NCI-H2081 (cell line): ENCODE data around the gene BCL7A.
A peak's percentile ranks its signal among the peaks of the same experiment; 100 is the strongest.
"Not testable (repeated sequence)": the region's sequence is repeated elsewhere in the genome, so short reads cannot be mapped to it uniquely, and the experiment has no call there.

Experiments used
- DNase-seq, 2 experiments: peaks; one replicate each; lab custom pipeline; 2025; lab: John Stamatoyannopoulos, UW

BCL7A gene

DNA sequence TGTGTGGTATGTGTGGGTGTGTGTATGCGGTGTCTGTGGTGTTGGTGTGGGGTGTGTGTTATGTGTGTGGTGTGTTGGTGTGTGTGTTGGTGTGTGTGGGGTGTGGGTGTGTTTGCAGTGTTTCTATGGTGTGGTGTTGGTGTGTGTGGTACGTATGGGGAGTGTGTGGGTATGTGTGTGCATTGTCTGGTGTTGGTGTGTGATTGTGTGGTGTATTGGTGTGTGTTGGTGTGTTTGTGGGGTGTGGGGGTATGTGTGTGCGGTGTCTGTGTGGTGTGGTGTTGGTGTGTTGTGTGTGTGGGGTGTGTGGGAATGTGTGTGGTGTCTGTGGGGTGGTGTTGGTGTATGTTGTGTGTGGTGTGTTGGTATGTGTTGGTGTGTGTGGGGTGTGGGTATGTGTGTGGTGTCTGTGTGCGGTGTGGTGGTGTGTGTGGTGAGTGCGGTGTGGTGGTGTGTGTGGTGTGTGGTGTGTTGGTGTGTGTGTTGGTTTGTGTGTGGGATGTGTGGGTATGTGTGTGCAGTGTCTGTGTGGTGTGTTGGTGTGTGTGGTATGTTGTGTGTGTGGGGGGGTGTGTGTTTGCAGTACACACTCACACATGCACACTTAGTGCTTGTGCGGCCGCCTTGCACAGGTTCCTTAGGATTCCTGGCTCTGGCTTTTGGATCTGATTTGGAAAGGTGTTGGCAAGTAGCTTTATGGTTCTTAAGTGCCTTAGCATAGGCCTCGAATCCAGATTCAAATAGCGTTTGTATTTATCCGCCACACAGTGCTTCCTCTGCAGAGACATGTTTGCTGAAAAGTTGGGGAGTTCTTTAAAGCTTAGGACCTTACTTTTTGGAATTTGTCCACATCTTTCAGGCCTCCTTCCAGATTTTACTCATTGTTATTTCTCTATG is 73.3 kb downstream of the BCL7A start:
- DNase-seq, result no peak

DNA sequence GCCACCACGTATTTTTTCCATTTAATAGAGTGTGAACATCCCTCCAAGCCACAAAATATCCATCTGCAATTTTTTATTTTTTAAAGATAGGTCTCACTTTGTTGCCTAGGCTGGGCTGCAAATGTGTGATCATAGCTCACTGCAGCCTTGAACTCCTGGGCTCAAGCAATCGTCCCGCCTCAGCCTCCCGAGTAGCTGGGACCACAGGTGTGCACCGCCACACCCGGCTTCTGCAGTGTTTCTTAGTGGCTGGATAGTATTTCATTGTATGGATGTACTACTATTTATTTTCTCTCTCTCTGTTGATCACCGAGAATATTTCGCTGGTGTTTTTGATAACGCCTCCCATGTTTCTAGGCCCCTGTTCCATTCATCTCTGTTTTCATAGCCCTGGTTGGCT is 74.3 kb downstream of the BCL7A start:
- no peak for DNase-seq

DNA sequence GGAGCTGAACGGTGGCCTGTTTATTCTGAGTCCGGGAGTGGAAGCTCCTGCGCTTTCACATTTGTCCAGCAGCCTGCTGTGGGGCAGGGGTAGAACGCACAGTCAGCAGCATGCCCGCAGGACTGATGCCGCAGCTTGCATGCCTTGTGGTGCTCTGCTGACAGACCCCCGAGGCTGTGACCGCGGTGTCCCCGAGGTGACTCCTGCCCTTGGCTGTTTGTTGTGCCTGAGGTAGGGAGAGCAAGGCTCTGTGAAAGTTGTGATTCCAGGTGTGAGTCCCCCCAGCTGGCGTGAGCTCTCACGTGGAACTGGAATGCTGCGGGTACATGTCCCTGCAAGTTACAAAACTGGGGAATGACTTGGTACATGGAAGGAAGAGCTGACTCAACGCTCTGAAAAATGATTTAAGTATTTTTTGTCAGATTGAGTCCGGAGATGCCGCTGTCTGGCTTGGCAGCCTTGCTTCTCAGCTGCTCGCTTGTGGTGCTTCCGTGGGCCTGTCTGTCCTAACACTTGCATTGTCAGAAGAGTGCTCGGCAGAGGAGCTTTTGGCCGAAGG is 75.0 kb downstream of the BCL7A start:
- no peak for DNase-seq

DNA sequence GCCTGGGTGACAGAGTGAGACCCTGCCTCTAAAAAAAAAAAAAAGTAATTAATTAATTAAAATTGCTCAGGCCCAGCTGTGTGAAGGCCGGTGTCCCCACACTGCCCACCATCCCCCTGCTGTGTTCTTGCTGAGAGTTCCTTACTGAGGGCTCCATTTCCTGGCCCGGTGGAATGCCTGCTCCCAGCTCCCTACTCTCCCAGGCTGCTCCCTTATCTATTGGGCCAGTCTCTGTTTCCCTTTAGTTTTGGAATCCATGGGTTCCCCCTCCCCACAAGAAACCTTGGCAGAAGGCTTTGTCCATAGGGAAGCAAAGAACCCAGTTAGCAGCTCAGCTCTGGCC is 75.9 kb downstream of the BCL7A start:
- no peak for DNase-seq

DNA sequence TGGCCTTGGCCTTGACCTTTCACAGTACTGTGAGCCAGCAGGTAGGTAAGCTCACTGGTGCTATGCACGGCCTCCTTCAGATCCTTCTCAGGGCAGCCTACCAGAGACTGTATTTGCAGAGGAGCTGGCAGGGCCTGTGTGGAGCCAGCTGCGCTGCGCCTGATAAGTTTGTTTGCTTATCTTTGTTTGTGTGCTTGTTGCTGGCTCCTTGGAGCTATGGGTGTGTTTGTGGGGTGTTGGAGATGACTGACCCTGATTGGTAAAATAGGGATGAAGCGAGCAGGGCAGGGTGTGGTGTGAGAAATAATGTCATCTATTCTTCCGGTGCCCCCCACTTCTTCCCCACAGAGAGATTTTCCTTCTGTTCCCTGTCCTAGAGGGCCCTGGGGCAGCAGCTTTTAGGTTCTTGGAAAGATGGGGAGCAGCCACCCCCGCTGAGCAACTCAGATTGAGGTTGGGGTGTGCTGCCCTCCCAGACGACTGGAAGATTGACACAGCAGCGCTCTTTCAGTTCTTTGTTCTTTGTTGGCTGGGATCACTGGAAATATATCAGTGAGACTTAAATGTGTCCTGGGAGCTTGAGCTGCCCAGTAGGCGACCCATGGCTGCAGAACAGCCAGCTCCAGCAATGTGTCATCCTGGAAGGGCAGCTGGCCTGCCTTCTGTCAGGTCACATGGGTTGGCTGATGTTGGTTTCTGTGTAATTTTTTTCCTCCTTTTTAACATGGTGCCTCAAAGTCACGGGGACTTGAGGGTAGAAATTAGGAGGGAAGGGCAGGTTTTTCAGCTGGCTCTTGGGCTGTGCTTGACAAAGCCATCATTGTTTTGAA is 76.5 kb downstream of the BCL7A start:
- DNase-seq, result peak; percentile 49 to 70

DNA sequence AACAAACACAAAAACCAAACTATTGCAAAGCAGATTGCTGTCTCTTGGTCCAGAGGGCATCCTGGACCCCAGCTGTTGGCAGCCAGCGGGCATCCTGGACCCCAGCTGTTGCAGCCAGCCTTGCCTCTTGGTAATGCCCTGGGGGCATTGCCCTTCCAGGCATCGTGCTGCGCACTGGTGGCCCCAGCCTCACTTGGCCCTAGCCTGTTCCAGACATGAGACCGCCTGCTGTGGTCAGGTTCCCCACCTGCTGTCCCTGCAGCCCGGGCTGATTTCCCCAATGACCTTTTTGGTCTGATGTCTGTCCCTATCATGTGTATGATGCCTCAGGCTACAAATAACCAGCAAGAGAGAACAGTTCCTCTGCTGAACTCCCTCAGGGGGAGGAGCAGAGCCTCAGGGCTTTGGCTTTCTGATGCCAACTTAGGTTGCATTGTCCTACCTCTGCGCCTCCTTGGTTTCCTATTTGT is 77.6 kb downstream of the BCL7A start:
- DNase-seq, result no peak

DNA sequence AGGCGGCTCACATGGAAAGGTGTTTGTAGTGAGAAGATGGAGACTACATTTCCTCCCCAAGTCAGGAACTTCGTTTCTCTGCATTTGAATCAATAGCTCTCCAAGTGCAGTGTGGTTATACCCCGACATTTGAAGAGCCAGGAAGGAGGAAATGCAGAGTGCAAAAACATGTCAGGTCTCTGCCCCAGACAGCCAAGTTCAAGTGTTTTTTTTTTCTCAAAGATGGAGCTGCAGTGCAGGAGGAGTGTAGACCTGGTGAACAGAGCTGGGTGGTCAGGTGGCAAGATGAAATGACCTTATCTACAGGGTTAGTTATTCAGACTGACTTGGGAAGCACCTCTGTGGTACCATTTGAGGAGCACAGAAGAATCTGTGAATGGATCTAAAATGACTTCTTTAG is 78.2 kb downstream of the BCL7A start:
- no peak for DNase-seq

DNA sequence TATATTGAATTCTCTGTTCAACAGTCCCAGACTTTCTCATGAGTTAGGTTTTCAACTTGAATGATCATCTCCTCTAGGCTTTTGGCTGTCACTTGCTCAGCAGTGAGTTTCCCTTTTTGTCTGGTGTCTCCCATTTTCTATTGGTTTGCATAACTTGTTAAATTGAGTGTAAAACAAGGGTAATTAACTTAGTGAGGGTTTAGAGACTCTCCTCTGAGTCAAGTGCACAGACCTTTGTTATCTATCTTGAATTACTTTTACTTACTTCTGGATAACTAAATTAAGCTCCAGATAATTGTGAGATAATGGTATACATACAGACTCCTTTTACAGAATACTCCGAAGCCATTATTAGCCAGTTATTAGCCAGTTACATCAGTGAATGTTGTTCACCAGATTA is 78.9 kb downstream of the BCL7A start:
- DNase-seq, result peak in 1 of 2 experiments; percentile 16

DNA sequence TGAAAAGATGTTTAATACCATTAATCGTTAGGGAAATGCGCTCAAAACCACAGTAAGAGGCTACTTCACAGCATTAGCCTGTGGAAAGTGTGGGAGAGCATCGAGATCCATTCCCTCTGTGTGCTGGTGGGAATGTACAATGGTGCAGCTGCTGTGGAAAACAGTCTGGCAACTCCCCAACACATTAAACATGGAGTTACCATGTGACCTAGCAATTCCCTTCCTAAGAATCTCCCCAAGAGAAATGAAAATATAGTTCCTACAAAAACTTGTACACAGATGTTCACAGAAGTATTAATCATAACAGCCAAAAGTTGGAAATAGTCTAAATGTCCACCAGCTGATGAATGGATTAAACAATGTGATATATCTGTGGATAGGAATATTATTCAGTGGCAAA is 80.6 kb downstream of the BCL7A start:
- no peak for DNase-seq

DNA sequence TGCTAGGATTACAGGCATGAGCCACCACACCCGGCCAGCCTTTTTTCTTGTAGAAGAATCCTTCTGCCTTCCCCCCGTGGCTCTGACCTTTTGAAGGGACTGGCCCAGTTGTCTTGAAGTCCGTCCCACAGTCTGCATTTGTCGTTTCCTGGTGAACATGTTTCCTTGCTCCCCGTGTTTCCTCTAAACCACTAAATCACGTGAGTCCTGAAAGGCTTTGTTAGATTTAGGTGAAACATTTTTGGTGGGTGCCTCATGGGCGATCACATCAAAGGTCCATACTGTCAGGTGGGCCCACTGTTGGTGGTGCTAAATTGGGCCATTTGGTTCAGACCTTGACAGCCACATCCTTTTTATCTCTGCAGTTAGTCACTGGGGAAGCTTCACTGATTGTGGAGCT is 83.2 kb downstream of the BCL7A start:
- DNase-seq, result no peak

DNA sequence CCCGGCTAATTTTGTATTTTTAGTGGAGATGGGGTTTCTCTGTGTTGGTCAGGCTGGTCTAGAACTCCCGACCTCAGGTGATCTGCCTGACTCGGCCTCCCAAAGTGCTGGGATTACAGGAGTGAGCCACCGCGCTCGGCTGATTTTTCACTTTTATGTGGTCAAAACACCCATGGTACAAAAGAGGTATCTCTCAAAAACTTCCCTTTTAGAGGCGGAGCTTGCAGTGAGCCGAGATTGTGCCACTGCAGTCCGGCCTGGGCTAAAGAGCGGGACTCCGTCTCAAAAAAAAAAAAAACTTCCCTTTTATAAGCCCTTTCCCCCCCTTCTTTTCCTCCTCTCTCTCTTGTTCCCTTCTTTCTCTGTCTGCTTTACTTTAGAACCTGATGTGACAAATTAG is 83.8 kb downstream of the BCL7A start:
- DNase-seq, result not testable (repeated sequence)

DNA sequence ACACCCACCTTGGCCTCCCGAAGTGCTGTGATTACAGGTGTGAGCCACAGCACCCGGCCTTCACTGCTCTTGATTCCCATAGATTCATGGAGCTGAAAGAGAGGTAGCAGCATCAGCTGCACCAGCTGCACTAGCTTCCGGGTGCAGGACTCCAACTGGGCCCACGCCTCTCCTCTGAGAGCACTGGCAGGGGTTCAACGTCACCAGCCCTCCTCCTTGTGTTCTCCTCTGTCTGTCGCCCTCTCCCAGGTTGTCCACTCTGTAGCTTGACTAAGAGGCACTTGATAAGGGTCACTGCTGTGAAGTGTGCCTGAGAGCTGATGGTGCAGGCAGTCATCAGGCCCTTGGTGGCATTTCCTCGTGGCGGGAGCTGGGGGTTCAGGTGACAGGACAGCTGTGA is 85.2 kb downstream of the BCL7A start:
- peak; percentile 49 to 84 for DNase-seq

DNA sequence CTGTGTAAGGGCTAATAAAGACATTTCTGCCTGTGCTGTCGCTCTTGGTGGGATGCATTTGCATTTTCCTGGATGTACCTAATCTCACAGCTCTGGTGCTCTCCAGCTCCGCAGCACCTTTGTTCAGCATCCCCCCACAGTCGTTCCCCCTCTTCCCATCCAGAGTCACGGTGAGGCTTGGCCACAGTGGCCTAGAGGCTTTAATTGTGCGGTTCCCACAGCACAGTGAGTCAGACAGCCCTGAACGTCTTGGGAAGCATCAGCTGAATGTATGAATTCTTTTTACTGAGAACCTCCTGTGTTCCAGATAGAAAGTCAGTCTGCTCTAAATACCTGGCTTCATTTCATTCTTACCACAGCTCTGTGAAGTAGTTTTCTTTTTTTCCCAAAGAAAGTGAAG is 85.6 kb downstream of the BCL7A start:
- no peak for DNase-seq

DNA sequence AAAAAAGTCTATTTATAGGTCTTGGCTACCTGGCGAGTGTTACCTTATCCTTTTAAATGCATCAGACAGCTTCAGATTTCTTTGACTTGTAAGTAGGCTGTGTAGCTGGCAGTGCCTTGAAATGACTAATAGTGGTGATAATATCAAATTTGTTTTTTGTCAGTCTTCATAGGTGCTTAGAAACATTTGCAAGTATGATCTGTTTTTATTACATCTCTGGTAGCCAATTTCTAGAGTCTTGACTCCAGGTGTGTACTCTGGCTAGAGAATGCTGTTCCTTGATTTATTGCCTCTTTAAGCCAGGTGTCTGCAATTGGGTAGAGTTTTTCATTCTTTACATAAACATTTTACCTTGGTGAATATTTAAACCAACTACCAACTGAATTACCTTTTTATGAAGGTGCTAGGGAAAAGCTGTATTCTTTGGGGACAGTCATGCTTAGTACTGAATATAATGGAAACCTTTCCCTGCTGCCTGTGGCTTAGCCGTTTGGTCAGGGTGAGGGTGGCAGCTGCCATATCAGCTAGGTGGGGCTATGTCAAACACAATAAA is 89.5 kb downstream of the BCL7A start:
- peak; percentile 39 to 75 for DNase-seq
